SK-N-SH treated with all-trans-retinoic acid at 6 μM for 48 hours (cell line): ENCODE measurements around the gene STC2.

Experiments used
- ATAC-seq: fragments of 200-7000 bp; cut with Tn5 transposase; 3 replicates; pipeline ENCODE4 v1.9.1; 2020; ENCODE audit warnings: mild to moderate bottlenecking, moderate library complexity
- ARNTL ChIP-seq: fragments of 450-650 bp; formaldehyde crosslinking; IDR thresholded peaks from 2 replicates; pipeline ENCODE4 v1.5.0; 2020; ENCODE audit warnings: low read depth, mild to moderate bottlenecking, moderate library complexity, borderline replicate concordance
- BACH2 ChIP-seq: fragments of 250-450 bp; sonication (Bioruptor Pico); IDR thresholded peaks from 2 replicates; pipeline ENCODE4 v1.9.0; 2021; ENCODE audit warnings: mild to moderate bottlenecking, borderline replicate concordance
- CSDC2 ChIP-seq: fragments of 250-450 bp; sonication (Bioruptor Pico); IDR thresholded peaks from 2 replicates; pipeline ENCODE4 v1.5.0; 2020; ENCODE audit warnings: mild to moderate bottlenecking, moderate library complexity
- ESRRG ChIP-seq: fragments of 250-450 bp; sonication (Bioruptor Pico); IDR thresholded peaks from 2 replicates; pipeline ENCODE4 v1.6.1; 2021; ENCODE audit warnings: mild to moderate bottlenecking
- GLIS3 ChIP-seq: fragments of 250-450 bp; sonication (Bioruptor Pico); IDR thresholded peaks from 2 replicates; pipeline ENCODE4 v1.5.0; 2020; ENCODE audit warnings: mild to moderate bottlenecking, moderate library complexity
- ISL1 ChIP-seq: fragments of 250-450 bp; sonication (Bioruptor Pico); IDR thresholded peaks from 2 replicates; pipeline ENCODE4 v2.1.2; 2022; ENCODE audit warnings: mild to moderate bottlenecking, moderate library complexity
- OSR1 ChIP-seq: fragments of 250-450 bp; sonication (Bioruptor Pico); IDR thresholded peaks from 2 replicates; pipeline ENCODE4 v1.8.0; 2022; ENCODE audit warnings: moderate library complexity, mild to moderate bottlenecking, inconsistent platforms
- PATZ1 ChIP-seq: fragments of 250-450 bp; sonication (Bioruptor Pico); IDR thresholded peaks from 2 replicates; pipeline ENCODE4 v1.8.0; 2020; ENCODE audit warnings: mild to moderate bottlenecking, moderate library complexity, borderline replicate concordance
- POU6F1 ChIP-seq: fragments of 250-450 bp; sonication (Bioruptor Pico); IDR thresholded peaks from 2 replicates; pipeline ENCODE4 v1.8.0; 2021; ENCODE audit warnings: low read depth, mild to moderate bottlenecking, moderate library complexity, borderline replicate concordance
- PPARA ChIP-seq: fragments of 250-450 bp; sonication (Bioruptor Pico); IDR thresholded peaks from 2 replicates; pipeline ENCODE4 v1.5.0; 2020; ENCODE audit warnings: mild to moderate bottlenecking, borderline replicate concordance
- RARB ChIP-seq: fragments of 250-450 bp; sonication (Bioruptor Pico); IDR thresholded peaks from 2 replicates; pipeline ENCODE4 v1.8.0; 2021; ENCODE audit warnings: mild to moderate bottlenecking, moderate library complexity
- SNAI2 ChIP-seq: fragments of 250-450 bp; sonication (Bioruptor Pico); IDR thresholded peaks from 2 replicates; pipeline ENCODE4 v1.5.0; 2020; ENCODE audit warnings: mild to moderate bottlenecking, moderate library complexity
- TCF4 ChIP-seq: fragments of 250-450 bp; sonication (Bioruptor Pico); IDR thresholded peaks from 2 replicates; pipeline ENCODE4 v1.8.0; 2021; ENCODE audit warnings: mild to moderate bottlenecking, moderate library complexity, borderline replicate concordance
- TOX ChIP-seq: fragments of 250-450 bp; sonication (Bioruptor Pico); IDR thresholded peaks from 2 replicates; pipeline ENCODE4 v1.8.0; 2021; ENCODE audit warnings: mild to moderate bottlenecking, moderate library complexity, borderline replicate concordance
- TSHZ2 ChIP-seq: fragments of 250-450 bp; sonication (Bioruptor Pico); IDR thresholded peaks from 2 replicates; pipeline ENCODE4 v1.5.0; 2020; ENCODE audit warnings: mild to moderate bottlenecking, moderate library complexity
- ZC3H10 ChIP-seq: fragments of 250-450 bp; sonication (Bioruptor Pico); IDR thresholded peaks from 2 replicates; pipeline ENCODE4 v1.5.1; 2021; ENCODE audit warnings: mild to moderate bottlenecking, moderate library complexity
- ZFP3 ChIP-seq: fragments of 250-450 bp; sonication (Bioruptor Pico); IDR thresholded peaks from 2 replicates; pipeline ENCODE4 v1.5.0; 2020; ENCODE audit warnings: mild to moderate bottlenecking, moderate library complexity
- ZFP30 ChIP-seq: fragments of 450-650 bp; formaldehyde crosslinking; IDR thresholded peaks from 2 replicates; pipeline ENCODE4 v1.5.0; 2022; ENCODE audit warnings: mild to moderate bottlenecking, moderate library complexity
- ZNF565 ChIP-seq: fragments of 450-650 bp; formaldehyde crosslinking; conservative IDR thresholded peaks from 2 replicates; pipeline ENCODE4 v1.5.0; 2020; ENCODE audit warnings: low read depth, mild to moderate bottlenecking, moderate library complexity
- ZNF70 ChIP-seq: fragments of 450-650 bp; formaldehyde crosslinking; IDR thresholded peaks from 2 replicates; pipeline ENCODE4 v1.5.0; 2020; ENCODE audit warnings: mild to moderate bottlenecking, moderate library complexity
- ZNF8 ChIP-seq: fragments of 450-650 bp; formaldehyde crosslinking; IDR thresholded peaks from 2 replicates; pipeline ENCODE4 v1.5.0; 2020; ENCODE audit warnings: mild to moderate bottlenecking, moderate library complexity

The STC2 gene

GRCh38 chr5:173319646-173320045 lies 8.6 kb downstream of the STC2 start:
- no peak for ATAC-seq
- no peak for TF ChIP-seq OSR1
- TF ChIP-seq POU6F1 (CRISPR knock-in tag), result no peak
- TF ChIP-seq ISL1 (CRISPR knock-in tag), result no peak
- no peak for TF ChIP-seq SNAI2 (CRISPR knock-in tag)
- no peak for TF ChIP-seq ZC3H10
- no peak for TF ChIP-seq ESRRG (CRISPR knock-in tag)
- no peak for TF ChIP-seq ARNTL (CRISPR knock-in tag)
- no peak for TF ChIP-seq ZNF565
- TF ChIP-seq TOX, result no peak
- no peak for TF ChIP-seq RARB (CRISPR knock-in tag)
- TF ChIP-seq ZFP3 (CRISPR knock-in tag), result no peak
- TF ChIP-seq TSHZ2, result no peak
- no peak for TF ChIP-seq GLIS3 (CRISPR knock-in tag)
- no peak for TF ChIP-seq BACH2 (CRISPR knock-in tag)
- TF ChIP-seq PATZ1 (CRISPR knock-in tag), result no peak
- TF ChIP-seq ZNF70 (CRISPR knock-in tag), result no peak
- no peak for TF ChIP-seq ZNF8 (CRISPR knock-in tag)
- no peak for TF ChIP-seq CSDC2 (CRISPR knock-in tag)
- no peak for TF ChIP-seq ZFP30 (CRISPR knock-in tag)

- ATAC-seq, result no peak
- TF ChIP-seq ISL1 (CRISPR knock-in tag) (no peak), SNAI2 (CRISPR knock-in tag) (no peak), RARB (CRISPR knock-in tag) (no peak), ZNF565 (no peak), OSR1 (no peak), POU6F1 (CRISPR knock-in tag) (no peak)
Observed at GRCh38 chr5:173318881-173319620, 9.2 kb downstream of the STC2 start.

- no peak for ATAC-seq
- TF ChIP-seq ZC3H10 (no peak), GLIS3 (CRISPR knock-in tag) (no peak), PPARA (CRISPR knock-in tag) (no peak), ZNF70 (CRISPR knock-in tag) (no peak), ISL1 (CRISPR knock-in tag) (no peak), ZFP30 (CRISPR knock-in tag) (no peak), CSDC2 (CRISPR knock-in tag) (no peak)
Observed at GRCh38 chr5:173318330-173318729, 9.9 kb downstream of the STC2 start.

- TF ChIP-seq ARNTL (CRISPR knock-in tag), result no peak
- no peak for TF ChIP-seq BACH2 (CRISPR knock-in tag)
- TF ChIP-seq PPARA (CRISPR knock-in tag), result no peak
- no peak for TF ChIP-seq ZNF8 (CRISPR knock-in tag)
- TF ChIP-seq TOX, result no peak
- no peak for TF ChIP-seq ZNF70 (CRISPR knock-in tag)
- TF ChIP-seq RARB (CRISPR knock-in tag), result no peak
- no peak for TF ChIP-seq CSDC2 (CRISPR knock-in tag)
- no peak for TF ChIP-seq TCF4 (CRISPR knock-in tag)
- TF ChIP-seq ZC3H10, result no peak
- ATAC-seq, result no peak
Observed at GRCh38 chr5:173317852-173318251, 10.4 kb downstream of the STC2 start.
